HG03460 (cell line): ENCODE results near the gene LAD1.

Source experiments
- ATAC-seq: cut with Tn5 transposase; IDR thresholded peaks from one replicate; pipeline ENCODE4 v1.9.1; 2021; ENCODE audit not compliant: unreplicated experiment

LAD1 gene

GRCh38 chr1:201399018-201399351 lies at the start of gene LAD1:
LAD1 (minus strand) TSS chr1:201399324; CDS start chr1:201399306, 18 bp downstream.
- ATAC-seq = no peak

- peak; percentile 73 for ATAC-seq
These were observed 49.1 kb upstream of the LAD1 start for GRCh38 chr1:201447903-201448871.

- no peak for ATAC-seq
These were observed 46.2 kb upstream of the LAD1 start for GRCh38 chr1:201445310-201445709.

GRCh38 chr1:201444792-201445191 lies 45.7 kb upstream of the LAD1 start:
- no peak for ATAC-seq

- no peak for ATAC-seq
These were observed 44.6 kb upstream of the LAD1 start for GRCh38 chr1:201443747-201444146.

GRCh38 chr1:201436969-201437368 lies 37.8 kb upstream of the LAD1 start:
- ATAC-seq = no peak

- no peak for ATAC-seq
These were observed 37.3 kb upstream of the LAD1 start for GRCh38 chr1:201436393-201436792.

- ATAC-seq = no peak
These were observed 35.1 kb upstream of the LAD1 start for GRCh38 chr1:201434266-201434665.

- ATAC-seq = no peak
These were observed 34.5 kb upstream of the LAD1 start for GRCh38 chr1:201433609-201434008.

GRCh38 chr1:201430776-201431175 lies 31.7 kb upstream of the LAD1 start:
- no peak for ATAC-seq

- ATAC-seq = no peak
These were observed 30.8 kb upstream of the LAD1 start for GRCh38 chr1:201429736-201430501.

GRCh38 chr1:201427963-201428362 lies 28.8 kb upstream of the LAD1 start:
- ATAC-seq = no peak

GRCh38 chr1:201426479-201427310 lies 27.6 kb upstream of the LAD1 start:
- ATAC-seq = no peak

- no peak for ATAC-seq
These were observed 25.0 kb upstream of the LAD1 start for GRCh38 chr1:201424146-201424545.

- ATAC-seq = no peak
These were observed 24.5 kb upstream of the LAD1 start for GRCh38 chr1:201423655-201424054.

GRCh38 chr1:201422436-201423030 lies 23.4 kb upstream of the LAD1 start:
- ATAC-seq = no peak

- no peak for ATAC-seq
These were observed 22.9 kb upstream of the LAD1 start for GRCh38 chr1:201422026-201422425.

GRCh38 chr1:201421041-201421440 lies 21.9 kb upstream of the LAD1 start:
- no peak for ATAC-seq

GRCh38 chr1:201420608-201421002 lies 21.5 kb upstream of the LAD1 start:
- no peak for ATAC-seq

GRCh38 chr1:201419746-201420607 lies 20.9 kb upstream of the LAD1 start:
- no peak for ATAC-seq
